ENCODE results near the gene NRG3.

Gene NRG3

GRCh38 chr10:82575318-82575717, 700.3 kb downstream of the NRG3 start:
- no peak overlapping the region for H3K4me3 ChIP-seq (ENCODE audit: low read length)
- no peak for DNase-seq (ENCODE audit: low read depth, low spot score)

DNA sequence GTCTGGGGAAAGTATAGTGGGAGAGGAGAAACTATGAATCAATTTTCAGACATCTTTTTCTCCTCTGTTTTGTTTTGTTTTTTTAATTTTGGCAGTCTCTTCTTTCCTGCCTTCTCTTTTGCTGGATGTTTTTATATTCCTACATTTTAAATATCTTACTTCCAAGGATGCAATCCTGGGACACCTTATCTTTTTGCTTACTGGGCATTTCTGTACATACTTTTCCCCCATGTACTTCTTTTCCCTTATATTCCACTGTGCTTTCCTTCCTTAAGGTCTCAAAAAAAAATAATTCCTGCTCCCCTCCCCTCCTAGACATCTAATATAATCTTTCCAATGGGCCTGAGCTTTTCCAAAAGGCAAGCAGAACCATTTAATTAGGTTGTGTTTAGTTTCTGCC, 701.1 kb downstream of the NRG3 start:
- H3K4me3 ChIP-seq (ENCODE audit: low read length) = no peak overlapping the region
- no peak for DNase-seq (ENCODE audit: low read depth, low spot score)

- no peak for DNase-seq (ENCODE audit: low read depth, low spot score)
- no peak overlapping the region for H3K4me3 ChIP-seq (ENCODE audit: low read length)
Measured at GRCh38 chr10:82581940-82582339, 706.9 kb downstream of the NRG3 start.

DNA sequence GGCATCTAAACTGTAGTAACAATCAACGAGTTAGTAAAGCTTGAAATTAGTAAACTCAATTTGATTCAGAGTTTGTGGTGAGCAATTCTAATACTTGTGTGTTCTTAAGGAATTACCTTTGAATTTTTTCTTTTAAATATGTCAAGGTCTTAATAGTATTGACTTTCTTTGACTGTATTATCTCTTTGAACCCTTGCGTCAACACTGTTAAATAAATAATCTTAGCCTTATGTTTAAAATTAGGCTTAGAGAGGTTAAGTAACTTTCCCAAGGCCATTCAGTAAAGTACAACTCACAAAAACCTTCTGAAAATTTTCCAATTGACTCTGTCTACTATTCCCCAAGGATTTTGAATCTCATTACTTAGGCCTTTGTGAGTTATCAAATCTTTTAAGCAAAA, 716.4 kb downstream of the NRG3 start:
- no peak for DNase-seq (ENCODE audit: low read depth, low spot score)
- H3K4me3 ChIP-seq (ENCODE audit: low read length) = no peak overlapping the region

DNA sequence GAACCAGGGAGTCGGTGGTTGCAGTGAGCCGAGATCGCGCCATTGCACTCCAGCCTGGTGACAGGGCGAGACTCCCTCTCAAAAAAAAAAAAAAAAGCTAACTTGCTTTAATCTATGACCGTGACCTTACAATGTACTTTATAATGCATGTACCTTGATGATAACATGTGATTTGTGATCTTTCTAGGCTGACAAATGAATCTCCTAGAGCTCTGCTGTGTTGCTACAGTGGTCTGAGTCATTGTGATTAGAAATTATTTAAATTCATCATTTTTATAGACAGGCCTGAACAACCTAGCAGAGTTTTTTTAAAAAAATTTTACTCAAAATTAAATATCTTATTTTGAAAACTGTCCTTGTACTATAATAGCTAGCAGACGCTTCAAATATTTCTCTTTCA, 722.8 kb downstream of the NRG3 start:
- no peak for DNase-seq (ENCODE audit: low read depth, low spot score)
- no peak overlapping the region for H3K4me3 ChIP-seq (ENCODE audit: low read length)

DNA sequence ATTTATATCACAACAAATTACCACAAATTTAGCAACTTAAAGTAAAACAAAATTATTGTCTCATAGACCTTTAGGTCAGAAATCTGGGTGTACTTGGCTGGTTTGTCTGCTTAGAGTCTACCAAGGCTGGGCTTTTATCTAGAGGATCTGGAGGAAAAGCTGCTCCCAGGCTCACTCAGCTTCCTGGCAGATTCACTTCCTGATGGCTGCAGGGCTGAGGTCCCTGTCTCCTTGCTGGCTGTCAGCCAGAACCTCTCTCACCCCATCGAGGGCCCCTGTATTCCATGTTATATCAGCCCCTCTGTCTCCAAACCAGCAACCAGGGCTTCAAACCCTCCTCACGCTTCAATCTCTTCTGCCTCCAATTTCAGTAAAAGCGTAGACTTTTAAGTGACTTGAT, 734.9 kb downstream of the NRG3 start:
- no peak overlapping the region for H3K4me3 ChIP-seq (ENCODE audit: low read length)
- DNase-seq (ENCODE audit: low read depth, low spot score) = no peak

GRCh38 chr10:82618007-82618406, 743.0 kb downstream of the NRG3 start:
- H3K4me3 ChIP-seq (ENCODE audit: low read length) = no peak overlapping the region
- DNase-seq (ENCODE audit: low read depth, low spot score) = no peak

DNA sequence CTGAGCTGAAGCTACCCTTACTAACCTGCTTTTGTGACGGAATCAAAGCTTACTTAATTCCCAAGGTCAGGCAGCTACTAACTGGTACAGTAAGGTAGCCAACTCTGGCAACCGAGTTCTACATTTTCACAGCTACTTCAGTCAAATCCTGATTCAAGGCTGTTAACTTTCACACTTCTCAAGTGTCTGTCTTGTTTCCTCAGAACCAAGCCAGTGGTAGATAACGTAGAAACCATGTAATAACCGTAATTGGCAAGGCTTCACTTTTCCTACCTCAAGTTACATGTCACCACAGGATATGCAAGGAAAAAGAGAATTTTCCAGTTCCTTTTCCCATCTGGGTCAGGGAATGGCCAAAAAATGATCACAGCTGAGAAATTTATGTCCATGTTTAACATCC, 746.7 kb downstream of the NRG3 start:
- DNase-seq (ENCODE audit: low read depth, low spot score) = no peak
- H3K4me3 ChIP-seq (ENCODE audit: low read length) = no peak overlapping the region

GRCh38 chr10:82622479-82622878, 747.5 kb downstream of the NRG3 start:
- no peak for DNase-seq (ENCODE audit: low read depth, low spot score)
- H3K4me3 ChIP-seq (ENCODE audit: low read length) = no peak overlapping the region

GRCh38 chr10:82625512-82626189, 750.7 kb downstream of the NRG3 start:
- no peak for DNase-seq (ENCODE audit: low read depth, low spot score)

DNA sequence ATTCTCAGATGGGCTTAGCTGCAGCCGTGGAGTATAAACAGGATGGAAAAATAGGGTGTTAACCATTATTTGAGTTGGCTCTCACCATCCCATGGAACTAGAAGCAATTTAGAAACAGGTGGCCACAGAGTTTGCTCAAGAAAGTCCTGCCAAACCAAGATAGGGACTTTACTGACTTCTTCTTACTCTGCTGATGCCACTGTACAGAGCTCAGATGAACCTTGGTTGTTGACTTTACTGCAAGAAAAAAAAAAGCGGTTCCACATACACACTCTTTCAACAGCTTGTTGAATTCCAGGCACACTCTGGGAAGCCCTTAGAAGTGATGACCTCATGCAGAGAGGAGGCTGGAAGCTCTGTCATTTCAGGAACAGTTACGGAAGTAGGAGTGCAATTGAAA, 753.4 kb downstream of the NRG3 start:
- H3K4me3 ChIP-seq (ENCODE audit: low read length) = no peak overlapping the region
- no peak for DNase-seq (ENCODE audit: low read depth, low spot score)

More at GRCh38 chr10:82625512-82626189, 750.7 kb downstream of the NRG3 start:
- H3K4me3 ChIP-seq (ENCODE audit: low read length) = no peak overlapping the region

GRCh38 chr10:82643076-82643475, 768.1 kb downstream of the NRG3 start:
- no peak overlapping the region for H3K4me3 ChIP-seq (ENCODE audit: low read length)

GRCh38 chr10:82643601-82644000, 768.6 kb downstream of the NRG3 start:
- H3K4me3 ChIP-seq (ENCODE audit: low read length) = no peak overlapping the region
- DNase-seq (ENCODE audit: low read depth, low spot score) = no peak

More at GRCh38 chr10:82643076-82643475, 768.1 kb downstream of the NRG3 start:
- DNase-seq (ENCODE audit: low read depth, low spot score) = no peak

GRCh38 chr10:82645221-82645620, 770.2 kb downstream of the NRG3 start:
- no peak for DNase-seq (ENCODE audit: low read depth, low spot score)
- H3K4me3 ChIP-seq (ENCODE audit: low read length) = no peak overlapping the region

DNA sequence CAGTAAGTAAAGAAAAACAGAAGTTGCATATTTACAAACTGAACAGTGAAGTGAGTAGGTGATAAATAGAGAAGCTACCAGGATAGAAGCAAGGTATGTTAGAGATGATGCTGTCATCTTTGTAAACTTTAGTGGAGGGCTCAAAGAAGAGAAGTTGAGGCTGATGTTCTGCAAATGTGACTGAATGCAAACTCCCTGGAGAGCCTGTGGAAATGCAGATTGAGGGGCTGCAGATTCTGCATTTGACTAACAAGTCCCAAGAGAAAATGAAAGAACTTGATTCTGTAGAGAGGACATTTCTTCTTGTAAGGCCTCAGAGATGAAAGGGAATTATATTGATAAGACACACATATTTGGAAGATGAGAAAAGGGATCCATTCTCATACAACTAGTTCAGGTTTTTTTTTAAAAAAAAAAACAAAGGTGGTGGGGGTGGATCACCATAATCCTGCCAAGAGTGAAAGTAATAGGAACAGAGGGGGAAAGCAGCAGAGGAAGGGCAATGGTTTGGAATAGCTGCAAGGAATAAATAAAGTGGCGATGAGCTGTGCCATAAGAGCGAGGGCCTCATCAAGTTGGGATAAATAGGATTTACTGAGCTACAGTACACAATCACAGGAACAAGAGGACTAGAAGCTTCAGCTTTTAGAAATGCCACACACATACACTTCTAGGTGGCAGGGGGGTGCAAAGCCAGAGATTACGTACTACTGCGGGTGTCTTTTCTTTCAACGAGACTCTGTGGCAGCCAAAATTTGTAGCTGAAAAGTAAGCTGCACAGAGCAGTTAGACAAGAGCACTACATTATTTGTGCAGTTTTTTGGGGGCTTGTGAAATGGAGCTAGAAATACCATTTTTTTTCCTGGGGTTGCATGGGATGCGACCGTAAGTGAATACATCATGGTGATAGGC, 778.5 kb downstream of the NRG3 start:
- no peak overlapping the region for H3K4me3 ChIP-seq (ENCODE audit: low read length)
- DNase-seq (ENCODE audit: low read depth, low spot score) = no peak

DNA sequence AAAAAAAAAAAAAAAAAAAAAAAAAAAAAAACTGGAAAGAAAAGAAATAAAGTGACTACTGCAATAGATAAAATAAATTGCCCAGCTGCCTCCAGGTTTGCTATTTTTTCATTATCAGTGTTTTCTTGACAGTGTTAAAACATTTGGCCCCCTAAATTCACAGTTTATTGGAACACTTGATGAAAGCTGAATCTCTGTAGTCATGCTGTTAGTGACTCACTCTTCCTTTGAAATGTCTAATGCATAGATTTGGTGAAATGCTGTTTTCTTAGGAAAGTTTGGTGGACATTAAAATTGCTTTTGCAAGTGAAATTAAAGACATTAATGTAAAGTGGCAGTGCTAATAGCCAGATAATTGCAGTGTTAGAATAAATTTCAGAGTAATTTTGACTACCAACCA, 785.2 kb downstream of the NRG3 start:
- H3K4me3 ChIP-seq (ENCODE audit: low read length) = no peak overlapping the region
- no peak for DNase-seq (ENCODE audit: low read depth, low spot score)

DNA sequence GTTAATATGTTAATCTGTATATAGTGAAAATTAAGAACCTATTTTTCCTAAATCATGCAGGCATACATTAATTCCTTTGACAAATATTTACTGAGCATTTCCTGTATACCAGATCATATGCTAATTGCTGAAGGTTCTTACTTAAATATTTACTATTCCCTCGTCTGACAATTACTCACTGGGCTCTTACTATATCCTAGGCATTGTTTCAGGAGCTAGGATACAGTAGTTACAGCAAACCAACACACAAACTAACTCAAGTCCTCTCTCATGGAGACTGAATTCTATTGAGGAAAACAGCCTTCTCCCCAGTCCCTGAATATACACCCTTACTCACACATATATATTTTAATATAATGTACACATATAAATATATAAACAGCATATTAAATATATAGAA, 786.0 kb downstream of the NRG3 start:
- no peak for DNase-seq (ENCODE audit: low read depth, low spot score)
- H3K4me3 ChIP-seq (ENCODE audit: low read length) = no peak overlapping the region

DNA sequence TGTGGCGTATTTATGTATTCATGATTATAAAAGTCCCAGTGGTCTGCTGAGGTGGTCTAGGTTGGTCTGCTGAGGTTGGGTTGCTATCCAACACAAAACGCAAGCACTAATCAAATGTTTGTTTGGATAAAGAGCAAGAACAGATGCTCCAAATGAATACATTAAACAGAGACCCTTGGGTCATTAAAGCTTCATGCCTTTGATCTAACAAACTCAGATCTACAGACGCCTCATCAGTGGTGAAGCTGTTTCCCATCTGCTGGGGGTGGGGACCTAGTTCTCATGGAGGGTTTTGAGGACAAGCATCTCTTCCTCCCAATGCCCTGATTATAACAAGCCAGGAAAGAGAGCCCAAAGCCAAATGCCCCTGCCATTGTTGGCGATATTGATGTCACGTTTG, 786.7 kb downstream of the NRG3 start:
- no peak overlapping the region for H3K4me3 ChIP-seq (ENCODE audit: low read length)
- no peak for DNase-seq (ENCODE audit: low read depth, low spot score)

DNA sequence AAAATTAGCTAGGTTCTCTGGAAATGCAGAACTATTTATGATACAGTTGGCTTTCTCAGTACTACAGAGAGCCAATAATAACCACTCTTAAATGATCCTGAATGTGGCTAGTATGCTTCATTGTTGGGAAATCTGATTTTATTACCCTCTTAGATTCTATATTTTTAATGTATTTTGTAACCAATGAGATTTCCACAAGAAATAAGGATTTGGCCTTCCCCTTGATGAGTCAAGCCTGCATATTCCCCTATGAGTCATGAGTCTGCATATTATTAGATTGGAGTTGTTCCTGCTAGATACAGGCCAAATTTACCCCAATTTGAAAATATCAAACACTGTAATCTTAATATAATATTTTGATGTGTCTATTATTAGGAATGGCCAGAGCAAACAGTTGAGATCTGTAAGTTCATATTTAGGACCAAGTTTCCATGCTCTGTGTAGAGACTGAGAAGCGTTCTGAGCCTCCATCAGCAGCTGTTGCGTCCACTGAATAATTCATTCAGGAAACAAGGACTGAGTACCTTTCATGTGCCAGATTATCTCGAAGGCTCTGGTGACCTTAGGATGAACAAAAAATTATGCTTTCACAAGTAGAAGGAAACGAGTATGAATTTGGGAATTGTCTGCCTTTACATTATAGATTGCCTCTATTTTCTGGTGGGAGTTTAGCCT, 793.4 kb downstream of the NRG3 start:
- H3K4me3 ChIP-seq (ENCODE audit: low read length) = no peak overlapping the region
- no peak for DNase-seq (ENCODE audit: low read depth, low spot score)

DNA sequence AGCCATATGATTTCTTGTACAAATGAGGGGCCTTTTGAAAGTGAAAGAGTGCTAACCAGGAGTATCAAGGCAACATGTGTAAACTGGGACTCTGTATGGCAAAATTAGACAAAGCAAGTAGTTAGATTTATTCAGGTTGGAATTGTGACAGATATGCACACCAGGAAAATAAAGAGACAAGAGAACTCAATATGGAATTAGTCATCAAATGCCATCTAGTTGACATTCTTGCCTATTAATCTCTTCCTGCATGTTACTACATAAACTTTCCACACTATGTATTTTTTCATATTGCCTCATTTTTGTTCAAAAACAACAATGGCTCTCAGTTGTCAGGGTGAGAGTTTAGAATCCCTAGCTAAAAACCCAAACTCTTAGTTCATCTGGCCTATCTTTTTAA, 799.0 kb downstream of the NRG3 start:
- DNase-seq (ENCODE audit: low read depth, low spot score) = no peak
- no peak overlapping the region for H3K4me3 ChIP-seq (ENCODE audit: low read length)
